Thymus (tissue), 11 donors: ENCODE measurements around the gene KRTAP10-4. TPM values are rescaled to one million over a fixed set of nuclear protein-coding genes. Genes with fewer than 3 reads are reported as not detected.
"Not testable (repeated sequence)": the region's sequence is repeated elsewhere in the genome, so short reads cannot be mapped to it uniquely, and the experiment has no call there.

ENCODE experiments used
- DNase-seq, 9 donors: peaks; one replicate each; pipeline ENCODE4 v3.0.0-alpha.2; 2013; ENCODE audit warnings: low spot score in 9 of 9, low read depth in 6 of 9, missing footprints in 1 of 9
- H3K27ac ChIP-seq, 2 donors: one replicate each; pipeline ENCODE4 v1.5.1; 2013; ENCODE audit warnings: control low read depth in 1 of 2, low read depth in 1 of 2, low read length in 1 of 2, mild to moderate bottlenecking in 1 of 2, moderate library complexity in 1 of 2
- H3K27me3 ChIP-seq, 2 donors: one replicate each; pipeline ENCODE4 v1.5.1; 2013; ENCODE audit warnings: low read length in 1 of 2; ENCODE audit not compliant: control insufficient read depth in 2 of 2, insufficient read depth in 1 of 2
- H3K36me3 ChIP-seq, 2 donors: one replicate each; pipeline ENCODE4 v1.5.1; 2013; ENCODE audit warnings: low read length in 1 of 2, mild to moderate bottlenecking in 1 of 2, moderate library complexity in 1 of 2; ENCODE audit not compliant: control insufficient read depth in 2 of 2, insufficient read depth in 2 of 2
- H3K4me1 ChIP-seq, 2 donors: one replicate each; pipeline ENCODE4 v1.5.1; 2013; ENCODE audit warnings: low read length in 2 of 2; ENCODE audit not compliant: control insufficient read depth in 2 of 2, insufficient read depth in 2 of 2
- H3K4me3 ChIP-seq, 2 donors: one replicate each; pipeline ENCODE4 v1.5.1; 2013; ENCODE audit warnings: low read length in 2 of 2, control low read depth in 1 of 2, mild to moderate bottlenecking in 1 of 2
- H3K9me3 ChIP-seq, 2 donors: one replicate each; pipeline ENCODE4 v1.5.1; 2013; ENCODE audit warnings: low read length in 1 of 2, mild to moderate bottlenecking in 1 of 2; ENCODE audit not compliant: control insufficient read depth in 2 of 2, insufficient read depth in 1 of 2
- WGBS: extraction: QIAGEN DNeasy Blood & Tissue Kit; methylation state at CpG from one replicate; pipeline ENCODE4 v1.1.7; 2013; 5-methylcytosine and 5-hydroxymethylcytosine counted together
- polyA plus RNA-seq: library from polyadenylated mRNA; stranded (reverse); fragments of 200-250 nt; gene quantifications from one replicate; pipeline ENCODE4 v1.2.3, GENCODE V29; 2013
- total RNA-seq: library from RNA; stranded (reverse); fragments of 120-200 nt; gene quantifications from one replicate; pipeline ENCODE4 v1.2.4, GENCODE V29; 2013
- donor health status: healthy.

The KRTAP10-4 gene
- total and polyA plus RNA-seq, 2 donors, result not detected

DNA sequence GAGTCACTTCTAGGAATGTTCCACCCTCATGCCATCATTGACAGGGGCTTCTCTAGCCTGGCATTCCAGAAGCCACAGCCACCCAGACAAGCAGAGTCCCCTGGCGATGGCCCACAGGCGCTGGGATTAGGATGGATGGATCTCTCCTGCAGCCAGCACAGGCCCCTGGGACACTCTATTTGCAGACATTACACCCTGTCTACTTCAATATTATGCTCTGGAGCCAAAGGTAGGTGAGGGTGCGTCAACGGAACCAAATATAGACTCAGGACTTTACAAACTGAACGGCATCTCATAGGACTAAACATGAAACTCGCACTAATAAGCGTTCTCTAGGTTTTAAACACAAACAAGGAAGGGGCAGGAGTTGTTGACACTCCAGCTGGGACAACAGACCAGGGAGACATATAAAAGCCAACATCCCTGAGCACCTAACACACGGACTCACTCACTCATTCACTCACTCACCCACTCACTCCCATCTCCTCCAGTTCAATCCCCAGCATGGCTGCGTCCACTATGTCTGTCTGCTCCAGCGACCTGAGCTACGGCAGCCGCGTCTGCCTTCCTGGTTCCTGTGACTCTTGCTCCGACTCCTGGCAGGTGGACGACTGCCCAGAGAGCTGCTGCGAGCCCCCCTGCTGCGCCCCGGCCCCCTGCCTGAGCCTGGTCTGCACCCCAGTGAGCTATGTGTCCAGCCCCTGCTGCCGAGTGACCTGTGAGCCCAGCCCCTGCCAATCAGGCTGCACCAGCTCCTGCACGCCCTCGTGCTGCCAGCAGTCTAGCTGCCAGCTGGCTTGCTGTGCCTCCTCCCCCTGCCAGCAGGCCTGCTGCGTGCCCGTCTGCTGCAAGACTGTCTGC lies 26.8 kb downstream of the KRTAP10-4 start, which contains the start of gene KRTAP10-7:
TSS of gene KRTAP10-7 (plus strand) at position 480 of the 861 bp plus-strand sequence. CDS start at position 505, 25 bp downstream.
- DNase-seq, H3K27me3 ChIP-seq: not testable (repeated sequence)
- 86% methylated on average over 23 of the region's 23 CpGs for WGBS

DNA sequence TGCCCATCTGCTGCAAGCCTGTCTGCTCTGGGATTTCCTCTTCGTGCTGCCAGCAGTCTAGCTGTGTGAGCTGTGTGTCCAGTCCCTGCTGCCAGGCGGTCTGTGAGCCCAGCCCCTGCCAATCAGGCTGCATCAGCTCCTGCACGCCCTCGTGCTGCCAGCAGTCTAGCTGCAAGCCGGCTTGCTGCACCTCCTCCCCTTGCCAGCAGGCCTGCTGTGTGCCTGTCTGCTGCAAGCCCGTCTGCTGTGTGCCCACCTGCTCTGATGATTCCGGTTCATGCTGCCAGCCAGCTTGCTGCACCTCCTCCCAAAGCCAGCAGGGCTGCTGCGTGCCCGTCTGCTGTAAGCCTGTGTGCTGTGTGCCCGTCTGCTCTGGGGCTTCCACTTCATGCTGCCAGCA lies 27.6 kb downstream of the KRTAP10-4 start:
- not testable (repeated sequence) for H3K27ac ChIP-seq, DNase-seq, H3K4me1 ChIP-seq, H3K27me3 ChIP-seq, H3K36me3 ChIP-seq, H3K9me3 ChIP-seq, H3K4me3 ChIP-seq
- WGBS, result 82% methylated on average over 10 of the region's 10 CpGs

More for the DNA sequence above, 26.8 kb downstream of the KRTAP10-4 start, which contains the start of gene KRTAP10-7:
- not testable (repeated sequence) for H3K4me1 ChIP-seq, H3K4me3 ChIP-seq, H3K9me3 ChIP-seq, H3K27ac ChIP-seq, H3K36me3 ChIP-seq

DNA sequence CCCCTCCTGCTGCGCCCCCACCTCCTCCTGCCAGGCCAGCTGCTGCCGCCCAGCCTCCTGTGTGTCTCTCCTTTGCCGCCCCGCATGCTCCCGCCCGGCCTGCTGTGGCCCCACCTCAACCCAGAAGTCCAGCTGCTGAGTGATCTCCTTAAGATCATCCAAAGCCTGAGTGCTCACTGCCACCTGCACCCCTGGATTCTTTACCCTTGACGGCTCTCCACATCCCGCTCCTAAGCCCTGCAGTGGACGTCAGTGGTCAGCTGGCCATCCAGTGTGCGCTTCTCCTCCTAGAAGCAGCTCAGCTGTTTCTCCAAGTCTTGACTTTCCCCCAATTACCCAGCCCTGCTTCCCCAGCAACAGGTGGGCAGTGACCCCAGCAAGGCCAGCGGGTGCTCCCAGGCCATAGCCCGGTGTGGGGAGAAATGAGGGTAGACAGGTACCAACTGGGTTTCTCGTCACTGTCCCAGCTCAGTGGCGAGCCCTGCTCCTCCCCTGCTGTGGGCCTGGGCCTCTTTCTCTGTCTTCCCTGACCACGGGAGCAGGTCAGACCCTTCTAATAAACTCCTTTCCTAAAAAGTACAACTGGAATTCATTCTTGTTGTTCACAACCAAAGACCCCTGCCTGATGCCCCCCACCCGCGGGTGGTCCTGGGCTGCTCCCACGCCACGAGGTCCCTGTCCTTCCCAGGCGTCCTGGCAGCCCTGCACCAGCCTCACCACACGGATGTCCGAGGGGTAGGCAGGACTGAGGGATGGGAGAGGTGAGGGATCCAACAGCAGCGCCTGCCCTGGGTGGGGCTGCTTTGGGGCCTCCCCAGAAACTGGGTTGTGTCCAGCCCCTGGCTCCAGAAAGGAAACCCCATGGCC lies 28.3 kb downstream of the KRTAP10-4 start:
- no peak for DNase-seq

DNA sequence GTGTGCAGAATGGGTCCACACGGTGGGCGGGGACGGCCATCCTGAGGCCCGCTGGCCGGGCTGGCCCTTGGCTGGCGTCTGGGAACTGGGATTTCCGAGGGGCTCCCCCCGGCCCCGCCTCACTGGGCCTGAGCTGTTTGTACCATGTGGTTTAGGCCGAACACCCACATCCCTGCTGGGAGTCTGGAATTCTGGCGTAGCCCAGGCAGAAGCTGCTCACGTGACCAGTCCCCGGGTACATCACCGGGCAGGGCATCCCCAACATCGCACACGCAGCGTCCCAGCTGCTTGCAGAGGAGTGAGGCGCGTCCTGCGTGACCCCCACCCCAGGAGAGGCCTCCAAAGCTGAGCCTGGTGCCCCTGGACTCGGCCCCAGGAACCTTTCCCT lies 28.9 kb downstream of the KRTAP10-4 start:
- WGBS, result 88% methylated on average over 21 of the region's 21 CpGs
- DNase-seq, result no peak
- Histone ChIP-seq H3K4me3 (no peak overlapping the region), H3K27ac (no peak overlapping the region), H3K9me3 (peaks cover 0 to 2% of the 10 kb centered on the region in 2 donors), H3K4me1 (no peaks in the 10 kb centered on the region), H3K27me3 (no peaks in the 10 kb centered on the region), H3K36me3 (no peaks in the 10 kb centered on the region)

More for the DNA sequence above, 28.3 kb downstream of the KRTAP10-4 start:
- H3K36me3 ChIP-seq, result no peaks in the 10 kb centered on the region
- no peak overlapping the region for H3K27ac ChIP-seq
- H3K4me3 ChIP-seq, result no peak overlapping the region
- WGBS, result 85% methylated on average over 23 of the region's 23 CpGs
- H3K4me1 ChIP-seq, result no peaks in the 10 kb centered on the region
- peaks cover 0 to 2% of the 10 kb centered on the region in 2 donors for H3K9me3 ChIP-seq
- H3K27me3 ChIP-seq, result no peaks in the 10 kb centered on the region

DNA sequence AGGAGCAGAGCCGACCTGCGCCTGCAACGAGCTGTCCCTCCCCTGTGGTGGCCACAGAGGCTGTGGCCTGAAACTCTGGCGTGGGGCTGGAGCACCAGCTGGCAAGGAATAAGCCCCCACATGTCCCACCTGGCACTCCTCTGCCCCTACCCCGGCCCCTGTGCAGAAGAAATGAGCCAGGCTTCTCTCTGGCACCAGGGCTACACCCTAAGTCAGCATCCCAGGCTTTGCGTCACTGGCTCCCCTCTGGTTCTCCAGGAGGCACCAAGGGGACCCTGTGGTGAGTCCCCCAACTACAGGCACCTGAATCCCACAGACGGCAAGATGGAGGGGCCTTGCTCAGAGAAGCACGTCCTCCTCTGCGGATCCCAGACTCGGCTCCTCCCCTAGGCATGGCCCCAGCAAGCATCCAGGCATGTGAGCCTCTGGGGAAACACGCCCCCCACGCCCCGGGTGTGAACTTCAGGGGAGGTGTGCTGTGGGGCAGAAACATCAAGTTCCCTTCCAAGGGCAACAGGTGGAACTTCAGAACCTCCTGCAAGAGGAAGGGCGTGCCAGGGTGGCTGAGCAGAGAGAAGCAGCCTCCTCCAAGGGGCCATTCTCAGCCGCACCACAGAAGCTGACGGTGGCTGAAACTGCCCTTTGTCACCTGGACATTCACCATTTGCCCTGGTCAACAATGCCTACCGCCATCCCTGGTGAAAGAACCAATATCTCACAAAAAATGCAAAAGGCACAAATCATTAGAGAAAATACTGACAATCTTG lies 29.8 kb downstream of the KRTAP10-4 start:
- no peak for DNase-seq
- peaks cover 0 to 2% of the 10 kb centered on the region in 2 donors for H3K9me3 ChIP-seq
- no peak overlapping the region for H3K4me3 ChIP-seq
- no peaks in the 10 kb centered on the region for H3K36me3 ChIP-seq
- H3K4me1 ChIP-seq, result no peaks in the 10 kb centered on the region
- 72% methylated on average over 17 of the region's 17 CpGs for WGBS
- no peaks in the 10 kb centered on the region for H3K27me3 ChIP-seq
- no peak overlapping the region for H3K27ac ChIP-seq

DNA sequence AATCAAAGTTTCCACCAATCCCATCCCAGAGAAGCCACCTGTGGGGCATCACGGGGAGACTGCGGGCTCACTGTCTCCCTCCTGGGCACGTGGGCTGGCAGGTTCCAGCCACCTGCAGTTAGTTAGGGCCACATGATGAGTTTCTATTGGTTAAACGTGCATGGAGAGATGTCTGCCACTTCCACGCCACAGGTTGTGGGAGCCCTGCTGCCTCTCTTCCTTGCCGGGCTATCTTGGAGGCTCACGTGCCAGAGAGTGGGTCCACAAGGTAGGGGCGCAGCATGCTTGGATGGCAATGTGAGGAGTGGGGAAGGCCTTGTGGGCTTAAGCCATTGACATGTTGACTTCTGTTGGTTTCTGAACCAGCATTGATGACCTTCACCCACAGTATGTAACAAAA lies 30.4 kb downstream of the KRTAP10-4 start:
- no peak overlapping the region for H3K4me3 ChIP-seq
- no peaks in the 10 kb centered on the region for H3K27me3 ChIP-seq
- WGBS, result 93% methylated on average over 8 of the region's 8 CpGs

DNA sequence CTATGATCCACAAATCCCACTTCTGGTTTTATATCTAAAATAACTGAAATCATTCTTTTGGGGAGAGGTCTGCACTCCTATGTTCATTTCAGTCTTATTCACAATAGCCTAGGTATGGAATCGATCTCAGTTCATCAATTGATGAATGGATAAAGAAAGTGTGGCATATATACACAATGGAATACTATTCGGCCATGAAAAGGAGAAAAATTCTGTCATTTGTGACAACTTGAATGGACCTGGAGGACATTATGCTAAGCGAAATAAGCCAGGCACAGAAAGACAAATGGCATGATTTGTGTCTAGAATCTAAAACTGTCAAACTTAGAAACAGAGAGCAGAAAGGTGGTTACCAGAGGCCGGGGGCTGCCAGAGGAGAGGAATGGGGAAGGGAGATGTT lies 33.0 kb downstream of the KRTAP10-4 start:
- no peak overlapping the region for H3K27ac ChIP-seq
- 94% methylated on average over 4 of the region's 4 CpGs for WGBS
- H3K4me1 ChIP-seq, result no peaks in the 10 kb centered on the region
- no peaks in the 10 kb centered on the region for H3K36me3 ChIP-seq
- H3K9me3 ChIP-seq, result peaks cover 2 to 8% of the 10 kb centered on the region in 2 donors
- H3K27me3 ChIP-seq, result no peaks in the 10 kb centered on the region
- no peak for DNase-seq
- no peak overlapping the region for H3K4me3 ChIP-seq

More for the DNA sequence above, 30.4 kb downstream of the KRTAP10-4 start:
- Histone ChIP-seq H3K36me3 (no peaks in the 10 kb centered on the region), H3K9me3 (peaks cover 0 to 2% of the 10 kb centered on the region in 2 donors), H3K4me1 (no peaks in the 10 kb centered on the region), H3K27ac (no peak overlapping the region)
- no peak for DNase-seq

DNA sequence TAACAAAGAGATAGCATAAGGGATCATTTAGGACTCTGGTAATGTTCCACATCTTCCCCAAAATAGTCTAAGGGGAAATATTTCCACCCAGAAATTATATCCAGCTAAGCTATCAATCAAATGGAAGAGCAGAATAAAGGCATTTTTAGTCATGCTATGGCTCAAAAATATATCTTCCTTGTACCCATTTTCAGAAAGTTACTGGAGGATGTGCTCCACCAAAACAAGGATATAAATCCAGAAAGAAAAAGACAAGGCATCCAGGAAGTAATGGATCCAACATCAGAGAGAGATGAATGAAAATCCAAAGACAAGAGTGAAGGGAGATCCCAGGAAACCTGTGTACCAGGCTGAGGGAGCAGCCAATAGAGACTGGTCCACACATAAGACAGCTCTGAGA lies 35.7 kb downstream of the KRTAP10-4 start:
- no peaks in the 10 kb centered on the region for H3K36me3 ChIP-seq
- no peak overlapping the region for H3K4me3 ChIP-seq
- DNase-seq, result no peak
- H3K9me3 ChIP-seq, result peaks cover 3 to 16% of the 10 kb centered on the region in 2 donors
- no peaks in the 10 kb centered on the region for H3K4me1 ChIP-seq
- H3K27ac ChIP-seq, result no peak overlapping the region
- H3K27me3 ChIP-seq, result no peaks in the 10 kb centered on the region
